ENCODE data around the gene SLC5A4.
A peak's percentile ranks its signal among the peaks of the same experiment; 100 is the strongest.

Gene SLC5A4

GRCh38 chr22:32217465-32217864, 37.7 kb downstream of the SLC5A4 start:
- no peak for DNase-seq (ENCODE audit: extremely low read depth, low read depth)
- no peak overlapping the region for H3K4me3 ChIP-seq (replicated peaks; ENCODE audit: low read depth, low read length)
- no peak for TF ChIP-seq CTCF (IDR thresholded peaks at IDR 0.05; ENCODE audit: low read depth, low read length, missing control alignments)

- TF ChIP-seq CTCF (IDR thresholded peaks at IDR 0.05; ENCODE audit: low read depth, low read length, missing control alignments) = no peak
- H3K4me3 ChIP-seq (replicated peaks; ENCODE audit: low read depth, low read length) = no peak overlapping the region
- DNase-seq (ENCODE audit: extremely low read depth, low read depth) = no peak
These were observed 38.2 kb downstream of the SLC5A4 start for GRCh38 chr22:32216911-32217310.

- no peak overlapping the region for H3K4me3 ChIP-seq (replicated peaks; ENCODE audit: low read depth, low read length)
- no peak for TF ChIP-seq CTCF (IDR thresholded peaks at IDR 0.05; ENCODE audit: low read depth, low read length, missing control alignments)
- no peak for DNase-seq (ENCODE audit: extremely low read depth, low read depth)
These were observed 44.1 kb downstream of the SLC5A4 start for GRCh38 chr22:32211011-32211410.

- no peak for TF ChIP-seq CTCF (IDR thresholded peaks at IDR 0.05; ENCODE audit: low read depth, low read length, missing control alignments)
- no peak for DNase-seq (ENCODE audit: extremely low read depth, low read depth)
- no peak overlapping the region for H3K4me3 ChIP-seq (replicated peaks; ENCODE audit: low read depth, low read length)
These were observed 46.5 kb downstream of the SLC5A4 start for GRCh38 chr22:32208681-32209080.

GRCh38 chr22:32207971-32208480, 47.1 kb downstream of the SLC5A4 start:
- no peak for DNase-seq (ENCODE audit: extremely low read depth, low read depth)
- TF ChIP-seq CTCF (IDR thresholded peaks at IDR 0.05; ENCODE audit: low read depth, low read length, missing control alignments) = no peak
- no peak overlapping the region for H3K4me3 ChIP-seq (replicated peaks; ENCODE audit: low read depth, low read length)

GRCh38 chr22:32206774-32207758, 48.1 kb downstream of the SLC5A4 start:
- no peak overlapping the region for H3K4me3 ChIP-seq (replicated peaks; ENCODE audit: low read depth, low read length)
- TF ChIP-seq CTCF (IDR thresholded peaks at IDR 0.05; ENCODE audit: low read depth, low read length, missing control alignments) = peak; percentile 65
- no peak for DNase-seq (ENCODE audit: extremely low read depth, low read depth)
